Activated CD4-positive, alpha-beta T cell treated with anti-CD3 and anti-CD28 coated beads, Interleukin-2, amount 50 U/mL, for 4 hours (primary cell): ENCODE measurements around the gene KCNK2.

Experiments
- DNase-seq, 2 experiments: peaks; one replicate each; pipeline ENCODE4 v3.0.0-alpha.2; 2020

The KCNK2 gene, protein sequence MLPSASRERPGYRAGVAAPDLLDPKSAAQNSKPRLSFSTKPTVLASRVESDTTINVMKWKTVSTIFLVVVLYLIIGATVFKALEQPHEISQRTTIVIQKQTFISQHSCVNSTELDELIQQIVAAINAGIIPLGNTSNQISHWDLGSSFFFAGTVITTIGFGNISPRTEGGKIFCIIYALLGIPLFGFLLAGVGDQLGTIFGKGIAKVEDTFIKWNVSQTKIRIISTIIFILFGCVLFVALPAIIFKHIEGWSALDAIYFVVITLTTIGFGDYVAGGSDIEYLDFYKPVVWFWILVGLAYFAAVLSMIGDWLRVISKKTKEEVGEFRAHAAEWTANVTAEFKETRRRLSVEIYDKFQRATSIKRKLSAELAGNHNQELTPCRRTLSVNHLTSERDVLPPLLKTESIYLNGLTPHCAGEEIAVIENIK

DNA sequence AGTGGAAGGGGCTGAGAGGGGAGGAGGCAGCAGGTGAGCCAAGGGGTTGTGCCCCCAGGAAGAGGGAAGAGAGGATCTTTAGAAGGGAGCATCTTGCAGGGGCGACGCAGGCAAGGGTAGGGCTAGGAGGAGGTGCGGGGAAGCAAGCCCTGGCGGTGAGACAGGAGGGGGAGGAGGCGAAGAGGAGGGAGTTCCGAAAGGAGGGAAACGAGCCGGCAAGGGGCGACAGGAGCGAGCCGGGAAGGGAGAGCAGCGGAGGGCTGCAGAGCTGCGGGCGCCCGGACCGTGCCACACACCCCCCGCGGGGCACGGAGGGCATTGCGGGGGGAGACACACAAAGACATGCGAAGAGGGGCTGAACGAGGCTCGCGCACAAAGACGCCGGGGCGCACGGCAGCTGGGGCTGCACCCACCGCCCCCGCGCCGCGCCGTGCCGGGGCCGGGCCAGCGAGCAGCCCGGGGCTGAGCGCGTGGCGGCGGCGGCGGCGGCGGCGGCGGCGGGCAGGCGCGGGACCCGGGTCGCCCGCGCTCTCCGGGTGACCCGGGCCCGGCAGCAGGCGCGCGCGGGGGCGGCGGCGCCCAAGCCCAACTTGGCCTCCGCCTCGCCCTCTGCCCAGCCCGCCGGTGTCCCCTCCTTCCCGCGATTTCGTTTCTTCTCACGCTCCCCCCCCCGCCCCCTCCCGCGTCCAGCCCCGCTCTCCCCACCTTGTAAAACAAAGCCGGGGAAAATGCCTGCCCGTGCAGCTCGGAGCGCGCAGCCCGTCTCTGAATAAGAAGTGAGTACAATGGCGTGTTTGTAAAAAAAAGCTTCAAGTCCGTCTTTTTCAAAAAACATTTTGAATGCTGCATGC, at the start of gene KCNK2:
Gene KCNK2, plus strand, starts transcription at position 206 of the 851 bp plus-strand sequence. CDS start 649 bp downstream, outside the sequence.
- DNase-seq, result no peak

DNA sequence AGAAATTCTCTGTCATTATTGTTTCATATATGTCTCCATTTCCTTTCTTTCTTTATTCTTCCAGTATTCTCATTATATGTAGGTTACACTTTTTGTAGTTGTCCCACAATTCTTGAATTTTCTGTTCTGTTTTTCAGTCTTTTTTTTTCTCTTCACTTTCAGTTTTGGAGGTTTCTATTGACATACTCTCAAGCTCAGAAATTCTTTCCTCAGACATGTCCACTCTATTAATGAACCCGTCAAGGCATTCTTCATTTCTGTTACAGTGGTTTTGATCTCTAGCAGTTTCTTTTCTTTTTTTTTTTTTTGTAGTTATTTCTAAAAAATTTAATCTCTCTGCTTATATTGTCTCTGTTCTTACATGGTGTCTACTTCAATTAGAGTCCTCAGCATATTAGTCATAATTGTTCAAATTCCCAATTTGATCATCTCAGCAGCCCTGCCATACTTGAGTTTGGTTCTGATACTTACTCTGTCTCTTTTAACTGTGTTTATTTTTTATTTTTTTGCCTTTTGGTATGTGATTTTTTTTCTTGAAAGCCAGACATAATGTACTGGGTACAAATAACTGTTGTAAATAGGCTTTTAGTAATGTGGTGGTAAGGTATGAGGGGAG, 49.5 kb upstream of the KCNK2 start:
- DNase-seq, result no peak

DNA sequence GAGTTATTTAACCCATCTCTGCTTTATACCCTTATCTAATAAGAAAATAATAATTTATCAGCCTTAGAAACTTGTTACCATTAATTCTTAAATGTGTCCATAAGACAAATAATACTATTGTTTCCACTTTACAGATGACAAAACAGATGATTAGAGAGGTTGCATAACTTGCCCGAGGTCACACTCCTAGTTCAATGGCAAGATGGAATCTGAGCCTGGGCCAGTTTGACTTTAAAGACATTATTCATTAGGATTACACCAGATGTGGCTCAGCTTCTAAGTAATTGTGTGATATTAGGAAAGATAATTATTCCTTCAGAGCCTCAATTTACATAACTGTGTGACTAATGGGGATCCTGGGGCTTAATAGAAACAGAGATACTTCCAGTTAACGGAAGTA, 42.3 kb upstream of the KCNK2 start:
- DNase-seq, result no peak

DNA sequence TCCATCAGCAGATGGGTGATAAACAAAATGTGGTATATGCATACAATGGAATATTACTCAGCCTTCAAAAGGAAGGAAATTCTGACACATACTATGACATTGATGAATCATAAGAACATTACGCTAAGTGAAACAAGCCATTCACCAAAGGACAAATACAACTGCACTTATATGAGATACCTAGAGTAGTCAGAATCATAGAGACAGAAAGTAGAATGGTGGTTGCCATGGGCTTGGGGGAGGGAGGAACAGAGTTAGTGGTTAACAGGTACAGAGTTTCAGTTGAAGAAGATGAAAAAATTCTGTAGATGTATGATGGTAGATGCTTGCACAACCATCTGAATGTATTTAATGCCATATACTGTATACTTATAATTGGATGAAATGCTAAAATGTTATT, 39.1 kb upstream of the KCNK2 start:
- no peak for DNase-seq

DNA sequence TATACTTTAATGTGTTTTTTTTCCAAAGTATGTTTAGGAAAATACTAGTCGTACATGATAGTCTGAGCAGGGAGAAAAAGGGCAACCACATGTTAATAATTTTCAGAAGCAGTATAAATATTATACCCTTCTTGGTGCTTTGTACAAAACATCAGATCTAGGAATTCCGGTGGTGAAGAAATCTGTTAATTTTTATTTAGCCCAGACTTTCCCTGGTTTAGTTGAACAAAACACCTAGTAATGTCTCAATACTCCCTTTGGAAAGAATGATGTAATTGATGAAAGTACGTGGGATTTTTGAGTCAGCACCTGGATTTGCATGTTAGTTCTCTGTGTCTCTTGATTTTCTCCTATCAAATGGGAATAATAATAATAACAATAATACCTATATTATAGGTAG, 38.4 kb upstream of the KCNK2 start:
- no peak for DNase-seq

DNA sequence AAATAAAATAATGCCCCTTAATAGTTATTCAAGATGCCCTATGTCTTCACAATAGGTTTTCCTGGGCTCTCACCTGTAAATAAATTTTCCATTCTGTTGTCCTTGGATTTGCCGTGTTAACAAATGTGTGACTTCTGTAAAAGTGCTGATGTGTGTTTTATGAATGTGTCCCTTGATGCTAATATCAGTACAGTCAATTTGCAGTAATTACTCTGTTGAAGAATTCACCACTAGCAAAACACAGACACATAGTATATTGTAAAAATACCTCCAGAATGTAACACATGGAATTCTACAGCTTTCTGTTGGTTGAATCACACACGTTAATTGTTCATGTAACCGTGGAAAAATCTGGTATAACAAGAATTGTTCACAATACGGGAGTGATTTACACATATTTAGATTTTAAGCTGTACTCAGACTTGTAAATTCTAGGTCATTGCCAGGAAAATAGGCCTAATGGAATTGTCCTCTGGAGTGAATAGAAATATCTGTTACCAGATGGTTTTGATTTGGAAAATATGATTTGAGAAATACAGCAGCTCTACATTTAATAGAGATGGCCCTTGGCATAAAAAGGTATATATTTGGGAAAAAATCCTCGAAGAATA, 36.7 kb upstream of the KCNK2 start:
- DNase-seq, result no peak

DNA sequence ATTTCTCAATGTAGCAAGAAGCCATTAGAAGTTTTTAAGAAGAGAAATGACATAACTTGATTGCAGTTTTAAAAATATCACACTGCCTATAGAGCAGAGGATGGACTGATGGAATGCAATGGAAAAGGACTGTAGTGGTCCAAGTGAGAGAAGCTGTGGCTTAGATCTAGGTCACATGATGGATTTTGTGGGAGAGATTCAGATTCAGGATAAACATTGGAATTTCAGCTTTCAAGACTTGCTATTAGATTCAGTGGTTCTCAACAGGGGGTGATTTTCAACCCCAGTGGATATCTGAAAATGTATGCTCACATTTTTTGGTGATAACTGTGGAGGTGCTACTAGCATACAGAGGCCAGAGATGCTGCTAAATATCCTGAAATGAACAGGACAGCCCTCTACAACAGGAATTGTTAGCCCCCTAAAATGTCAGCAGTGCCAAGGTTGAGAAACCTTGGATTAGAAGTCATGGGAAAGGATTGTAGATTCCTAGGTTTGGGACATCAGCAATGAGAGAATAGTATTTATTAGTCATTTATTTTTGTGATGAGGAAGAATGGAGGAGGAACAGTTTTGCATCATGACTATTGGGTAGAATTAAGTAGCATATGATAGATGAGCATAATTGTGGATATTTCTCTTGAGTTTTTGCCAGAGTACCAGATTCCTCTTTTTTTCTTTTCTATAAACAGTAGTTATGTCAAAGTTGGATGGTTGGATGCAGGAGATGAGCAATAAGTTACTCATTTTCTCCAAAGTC, 30.1 kb upstream of the KCNK2 start:
- DNase-seq, result no peak

DNA sequence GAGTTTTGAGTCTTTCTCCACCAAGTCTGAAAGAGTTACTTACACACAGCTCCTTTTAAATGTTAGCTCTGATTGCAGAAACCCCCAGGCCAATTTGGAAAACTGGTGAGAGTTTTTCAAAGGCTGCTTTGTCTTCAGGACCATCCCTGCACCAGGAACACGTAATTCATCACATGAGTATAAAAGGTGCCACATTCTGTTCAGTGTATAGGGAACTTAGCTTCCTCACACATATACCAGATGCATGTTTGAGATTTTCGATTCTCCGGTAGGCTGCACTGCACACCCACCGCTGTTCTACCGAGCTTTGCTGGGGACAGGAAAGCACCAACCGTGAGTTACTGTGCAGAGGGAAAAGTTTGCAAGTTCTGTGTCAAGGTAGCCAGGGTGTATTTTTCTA, 28.3 kb upstream of the KCNK2 start:
- DNase-seq, result no peak

DNA sequence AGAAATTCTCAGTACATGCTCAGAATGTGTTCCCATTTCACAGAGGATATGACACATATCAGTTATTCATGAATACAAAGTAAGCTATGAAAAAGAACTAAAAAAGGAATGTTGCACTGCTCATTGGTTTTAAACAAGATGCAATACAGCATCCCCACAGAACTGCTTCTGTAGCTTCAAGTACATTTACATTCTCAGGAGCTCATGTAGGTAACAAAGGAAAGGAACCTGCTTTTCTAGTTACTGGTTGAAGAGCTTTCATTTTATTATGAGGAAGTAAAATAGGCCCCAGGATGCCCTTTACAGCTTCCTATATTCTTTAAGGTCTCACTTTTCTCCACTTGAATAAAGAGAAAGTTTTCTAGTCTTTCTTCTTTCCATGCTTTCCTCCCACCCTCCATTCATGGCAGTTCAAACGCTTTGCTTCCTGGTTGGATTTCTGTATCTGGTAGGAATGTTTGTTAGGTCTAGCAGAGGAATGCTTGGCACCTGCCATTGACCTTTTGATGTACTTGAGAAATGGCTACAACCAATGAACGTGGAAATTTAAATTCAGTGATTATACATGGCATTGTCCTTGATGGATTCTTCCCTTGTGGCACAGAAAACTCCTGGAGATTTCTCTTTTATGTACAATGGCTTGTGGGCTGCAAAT, 27.1 kb upstream of the KCNK2 start:
- DNase-seq, result no peak

DNA sequence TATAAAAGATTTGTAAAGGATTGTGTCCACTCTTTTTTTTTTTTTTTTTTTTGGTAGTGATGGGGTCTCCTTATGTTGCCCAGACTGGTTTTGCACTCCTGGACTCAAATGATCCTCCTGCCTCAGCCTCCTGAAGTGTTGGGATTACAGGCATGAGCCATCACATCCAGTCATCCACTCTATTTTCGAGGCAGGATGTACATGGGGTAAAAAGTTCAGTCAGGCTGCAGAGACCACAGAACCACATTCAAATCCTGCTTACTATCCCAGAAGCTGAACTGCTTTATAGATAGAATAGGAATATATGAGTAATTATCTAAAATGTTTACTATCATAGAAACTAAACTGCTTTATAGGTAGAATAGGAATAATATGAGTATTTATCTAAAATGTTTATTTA, 26.0 kb upstream of the KCNK2 start:
- no peak for DNase-seq

DNA sequence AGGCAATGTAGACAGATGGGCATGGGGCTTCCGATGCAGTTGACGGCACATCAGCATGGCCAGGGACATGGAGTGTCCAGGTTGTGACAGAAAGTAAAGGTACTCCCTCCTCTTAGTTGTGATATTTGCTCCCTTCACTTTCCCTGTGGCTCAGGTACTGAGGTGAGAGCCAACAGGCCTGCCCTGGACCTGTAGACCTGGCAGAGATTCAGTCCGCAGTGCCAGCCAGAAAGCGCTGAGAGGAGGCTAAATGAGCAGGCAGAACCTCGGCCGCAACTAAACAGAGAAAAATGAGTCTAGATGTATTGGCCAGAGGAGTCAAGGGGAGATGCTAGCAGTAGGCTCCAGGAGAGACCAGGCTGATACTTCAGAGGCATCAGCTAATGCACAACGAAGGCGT, 22.6 kb upstream of the KCNK2 start:
- no peak for DNase-seq

DNA sequence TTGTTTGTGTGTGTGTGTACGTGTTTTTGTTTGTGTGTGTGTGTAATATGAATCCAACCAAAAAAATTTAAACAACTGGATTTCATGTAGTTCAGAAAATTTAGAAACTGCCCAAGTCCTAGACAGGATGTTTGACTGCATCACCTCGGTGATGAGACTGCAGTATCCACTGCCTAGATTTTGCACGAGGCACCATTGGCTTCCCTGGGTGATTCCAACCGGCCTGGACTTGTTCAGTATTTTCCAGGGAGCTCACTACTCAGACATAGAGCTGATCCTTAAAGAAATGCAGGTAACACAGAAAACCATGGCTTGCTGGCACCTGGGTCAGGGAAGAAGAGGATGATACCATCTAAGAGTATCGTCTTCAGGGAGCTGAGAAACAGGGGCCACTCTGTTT, 18.2 kb upstream of the KCNK2 start:
- DNase-seq, result no peak

DNA sequence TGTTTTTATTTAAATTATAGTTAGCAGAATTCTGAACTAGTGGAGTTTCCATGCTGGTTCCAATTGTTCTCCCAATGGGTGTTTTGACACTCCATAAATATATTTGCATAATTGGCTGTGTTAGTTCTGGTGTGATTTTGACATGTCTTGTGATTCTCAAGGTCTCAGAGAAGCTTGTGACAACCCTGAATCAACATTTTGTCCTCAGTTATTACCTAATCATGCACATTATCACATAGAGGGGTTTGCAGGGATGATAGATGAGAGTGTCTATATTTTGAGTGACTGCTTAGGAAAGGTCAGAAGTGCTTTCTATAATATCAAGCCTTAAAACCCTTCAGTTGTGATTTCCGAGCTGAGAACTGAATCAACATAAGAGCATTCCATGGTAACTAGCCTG, 11.5 kb upstream of the KCNK2 start:
- no peak for DNase-seq

DNA sequence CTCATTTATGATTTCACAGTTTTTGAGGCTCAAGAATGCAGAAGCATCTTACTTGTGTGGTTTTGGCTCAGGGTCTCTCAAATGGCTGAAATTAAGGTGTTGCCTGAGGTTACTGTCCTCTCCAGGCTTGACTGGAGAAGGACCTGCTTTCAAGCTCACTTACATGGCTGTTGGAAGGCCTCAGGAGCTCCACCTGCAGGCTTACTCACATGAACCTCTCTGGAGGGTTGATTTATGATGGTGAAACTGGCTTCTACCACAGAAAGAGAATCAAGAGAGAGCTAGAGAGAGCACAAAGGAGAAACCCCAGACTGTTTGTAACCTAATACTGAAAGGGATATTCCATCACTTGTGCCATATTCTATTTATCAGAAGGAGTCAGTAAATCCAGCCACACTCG, 6.2 kb upstream of the KCNK2 start:
- no peak for DNase-seq

DNA sequence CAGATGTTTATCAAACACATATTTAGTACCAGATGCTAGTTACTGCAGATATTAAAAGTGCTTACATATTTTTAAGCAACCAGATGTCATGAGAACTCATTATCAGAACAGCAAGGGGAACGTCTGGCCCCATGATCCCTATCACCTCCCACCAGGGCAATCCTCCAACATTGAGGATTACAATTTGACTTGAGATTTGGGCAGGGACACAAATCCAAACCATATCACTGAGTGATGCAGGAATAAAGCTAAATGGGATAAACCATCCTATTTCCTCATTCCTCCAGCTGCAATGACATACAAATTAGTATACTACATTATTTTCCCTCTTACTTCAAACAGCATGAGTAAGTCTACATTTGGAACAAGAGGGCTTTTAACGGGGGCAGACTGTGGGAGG, 3.1 kb upstream of the KCNK2 start:
- DNase-seq, result no peak

DNA sequence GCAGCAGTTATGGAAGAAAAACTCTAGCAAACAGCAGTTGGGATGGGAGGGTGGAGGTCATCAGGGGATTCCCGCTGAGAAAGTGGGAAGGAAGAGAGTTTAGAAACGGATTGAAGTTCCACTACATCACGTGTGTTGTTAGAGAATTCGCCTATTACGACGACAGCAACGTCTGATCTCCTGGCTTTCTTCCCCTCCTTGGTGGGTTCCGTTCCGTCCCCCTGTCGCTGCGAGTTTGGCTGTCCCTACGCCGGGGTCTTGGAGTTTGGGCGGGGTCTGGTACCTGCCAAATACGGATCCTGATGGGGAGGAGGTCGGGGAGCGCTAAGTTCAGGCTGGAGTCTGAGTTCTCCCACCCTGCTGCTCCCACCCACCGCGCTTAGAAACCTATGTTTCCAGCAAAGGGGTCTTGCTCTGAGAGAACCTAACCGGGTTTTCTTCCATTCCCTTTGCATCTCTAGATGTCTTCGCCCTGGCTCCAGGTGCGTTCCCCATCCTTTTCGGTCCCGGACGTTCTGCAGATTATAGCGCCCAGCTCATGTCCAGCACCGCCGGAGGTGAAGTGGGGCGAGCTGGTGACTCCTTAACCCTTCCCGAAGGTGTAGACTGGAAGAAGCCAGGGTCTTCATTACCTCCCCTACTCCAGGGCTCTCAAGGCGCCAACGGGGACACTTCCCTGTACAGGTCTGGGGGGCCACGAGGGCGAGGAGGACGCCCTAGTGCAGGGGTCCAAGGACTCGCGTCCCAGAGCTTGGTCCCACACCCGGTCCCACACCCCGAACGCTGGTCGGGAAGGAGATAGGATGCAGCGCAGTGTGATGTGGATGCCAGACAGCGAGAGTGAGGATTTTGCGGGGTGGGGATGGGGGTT, 641 bp upstream of the KCNK2 start:
- no peak for DNase-seq

DNA sequence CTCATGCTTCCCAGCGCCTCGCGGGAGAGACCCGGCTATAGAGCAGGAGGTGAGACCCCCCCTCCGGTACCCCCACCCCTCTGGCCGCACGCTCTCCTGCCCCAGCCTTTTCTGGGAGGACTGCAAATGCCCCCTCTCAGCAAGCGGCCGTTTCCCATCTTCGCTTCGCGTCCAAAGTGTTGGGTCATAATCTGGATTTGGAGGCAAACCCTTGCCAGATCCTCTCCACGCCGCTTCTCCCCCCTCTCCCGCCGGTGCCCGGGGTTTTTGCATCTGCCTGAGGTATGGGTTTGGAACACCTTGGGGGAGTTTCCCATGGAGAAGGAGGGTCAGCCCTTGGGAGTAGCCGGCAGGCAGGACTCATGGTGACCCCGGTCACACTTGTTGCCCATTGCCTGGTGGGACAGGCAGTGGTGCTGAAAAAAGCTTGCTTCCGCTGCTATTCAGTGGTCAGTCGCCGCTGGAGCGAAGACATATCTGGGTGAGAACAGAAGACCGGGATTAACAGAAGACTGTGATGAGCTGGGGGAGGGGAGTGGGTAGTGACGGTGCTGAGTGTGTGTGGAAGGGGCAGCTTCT, 935 bp downstream of the KCNK2 start:
- DNase-seq, result no peak

DNA sequence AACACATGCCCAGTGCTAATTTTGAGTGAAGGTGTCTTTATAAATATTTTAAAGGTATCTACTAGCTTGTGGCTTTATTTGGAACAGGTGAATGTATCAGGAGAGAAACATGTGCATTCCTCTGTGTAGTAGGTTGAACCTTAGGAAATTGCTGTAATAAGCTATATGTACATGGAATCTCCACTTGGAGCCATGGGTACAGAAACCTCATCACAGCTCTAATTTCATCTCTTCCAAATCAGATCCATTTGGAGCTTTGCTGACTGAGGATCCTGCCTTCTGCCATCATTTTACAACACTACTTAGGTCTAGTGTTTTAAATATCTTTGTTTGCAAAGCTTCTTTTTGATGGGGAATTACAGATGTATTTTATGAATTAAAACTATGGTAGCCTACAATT, 2.1 kb downstream of the KCNK2 start:
- DNase-seq, result no peak

DNA sequence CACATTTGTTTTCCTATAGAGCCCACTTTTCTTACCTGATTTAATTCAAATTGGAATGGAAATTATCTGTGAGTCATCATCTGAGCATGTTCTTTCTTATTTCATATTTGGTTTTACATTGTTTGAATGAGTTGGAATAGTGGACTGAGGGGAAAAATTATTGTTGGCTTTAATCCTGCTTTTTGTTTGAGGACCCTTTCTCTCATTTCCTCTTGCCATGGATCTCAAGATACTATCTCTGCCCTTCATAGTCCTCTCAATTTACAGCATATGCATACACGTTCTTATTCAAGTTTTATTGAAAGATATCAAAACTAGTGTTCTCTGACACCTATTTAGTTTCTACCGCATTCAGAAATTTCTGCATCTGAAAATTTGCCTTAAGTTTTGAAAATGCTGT, 5.1 kb downstream of the KCNK2 start:
- no peak for DNase-seq

DNA sequence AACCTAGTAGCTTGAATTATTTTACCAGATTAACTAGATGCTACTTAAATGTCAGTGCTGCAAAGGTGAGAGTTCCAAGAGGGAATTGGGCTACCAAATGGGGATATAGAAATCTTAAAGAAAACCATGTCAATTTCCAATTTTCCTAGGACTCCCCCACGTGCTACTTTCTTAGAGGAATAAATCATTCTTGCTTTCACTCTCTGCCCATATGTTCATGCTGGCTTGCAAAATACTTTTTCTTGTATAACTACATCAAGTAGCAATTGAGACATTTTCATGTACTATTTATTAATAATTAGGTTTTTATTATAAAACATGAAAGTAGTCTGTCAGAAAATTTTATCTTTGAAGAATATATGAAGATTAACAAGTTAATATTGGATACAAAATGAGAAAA, 11.8 kb downstream of the KCNK2 start:
- no peak for DNase-seq

DNA sequence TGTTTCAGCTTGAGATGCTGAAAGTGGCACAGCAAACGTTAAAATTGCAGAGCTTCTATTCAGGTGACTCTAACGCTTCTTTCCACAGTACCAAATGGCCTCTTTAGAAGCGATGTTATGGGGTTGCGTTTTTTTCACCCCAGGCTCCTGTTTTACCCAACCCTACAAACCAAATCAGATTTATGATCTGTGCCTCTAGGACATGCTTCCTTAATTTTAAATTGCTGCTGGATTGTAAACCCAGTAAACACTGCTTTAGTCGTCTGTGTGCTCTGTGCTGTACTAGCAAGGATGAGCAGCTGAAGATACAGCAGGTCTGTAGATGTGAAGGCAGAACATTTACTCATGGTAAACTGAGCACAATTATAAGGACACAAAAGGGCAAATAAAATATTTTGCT, 13.0 kb downstream of the KCNK2 start:
- no peak for DNase-seq
